PC-3 (cell line): ENCODE data around the gene SERPINA4. TPM values are rescaled to one million over a fixed set of nuclear protein-coding genes. Genes with fewer than 3 reads are reported as not detected.

Experiments used
- ATAC-seq: fragments of 200-7000 bp; cut with Tn5 transposase; 2 replicates; pipeline ENCODE4 v1.9.1; 2020; ENCODE audit warnings: mild to moderate bottlenecking, moderate library complexity
- BruUV-seq: library from RNA; stranded (reverse); fragments of 400-500 nt; replicated peaks from 2 replicates; lab custom pipeline; 2021; lab: Mats Ljungman, UMichigan
- CTCF ChIA-PET: fragments of 300-600 bp; sonication (Branson Sonifier 250); formaldehyde crosslinking; loops from one replicate; lab custom pipeline; 2022; ENCODE audit warnings: antibody characterized with exemption; lab: Charles Lee
- POLR2A ChIA-PET: fragments of 300-600 bp; sonication (Branson Sonifier 250); formaldehyde crosslinking; loops from one replicate; lab custom pipeline; 2022; ENCODE audit warnings: antibody characterized with exemption; ENCODE audit not compliant: unreplicated experiment; lab: Charles Lee
- DNase-seq: peaks from one replicate; pipeline ENCODE4 v3.0.0-alpha.2; 2015
- H2AFZ ChIP-seq: fragments of 300-600 bp; sonication (generic); 2 replicates; pipeline ENCODE4 v1.6.0; 2016; ENCODE audit warnings: antibody characterized with exemption, low read length
- H3F3A ChIP-seq: fragments of 300-600 bp; sonication (generic); one replicate; pipeline ENCODE4 v1.6.0; 2017; ENCODE audit warnings: antibody characterized with exemption, low read length, control low read depth, mild to moderate bottlenecking; ENCODE audit not compliant: unreplicated experiment
- H3K27ac ChIP-seq: fragments of 300-600 bp; sonication (generic); 2 replicates; pipeline ENCODE4 v1.5.1; 2016; ENCODE audit warnings: mild to moderate bottlenecking, low read length
- H3K27me3 ChIP-seq: fragments of 300-600 bp; sonication (generic); 2 replicates; pipeline ENCODE4 v1.6.1; 2016; ENCODE audit warnings: low read length, mixed read lengths
- H3K36me3 ChIP-seq: fragments of 300-600 bp; sonication (generic); 2 replicates; pipeline ENCODE4 v1.6.1; 2016; ENCODE audit warnings: low read depth, mixed run types, low read length, mixed read lengths
- H3K4me1 ChIP-seq: fragments of 300-600 bp; sonication (generic); 2 replicates; pipeline ENCODE4 v1.5.1; 2016; ENCODE audit warnings: low read length; ENCODE audit not compliant: insufficient read depth
- H3K4me2 ChIP-seq: fragments of 300-600 bp; sonication (generic); 2 replicates; pipeline ENCODE4 v1.6.0; 2016; ENCODE audit warnings: low read length
- H3K4me3 ChIP-seq: fragments of 300-600 bp; sonication (generic); 2 replicates; pipeline ENCODE4 v1.5.1; 2016; ENCODE audit warnings: mild to moderate bottlenecking, low read length, mixed read lengths
- H3K79me2 ChIP-seq: fragments of 300-600 bp; sonication (generic); 2 replicates; pipeline ENCODE4 v1.6.1; 2017; ENCODE audit warnings: low read length, mixed read lengths
- H3K9ac ChIP-seq: fragments of 300-600 bp; sonication (generic); 2 replicates; pipeline ENCODE4 v1.6.0; 2016; ENCODE audit warnings: mild to moderate bottlenecking, low read length
- H3K9me2 ChIP-seq: fragments of 300-600 bp; sonication (generic); replicated peaks from 2 replicates; pipeline ENCODE4 v1.6.1; 2016; ENCODE audit warnings: mixed run types, low read length, mixed read lengths
- H3K9me3 ChIP-seq: fragments of 300-600 bp; sonication (generic); 2 replicates; pipeline ENCODE4 v1.6.1; 2016; ENCODE audit warnings: low read length, mixed read lengths
- H4K20me1 ChIP-seq: fragments of 300-600 bp; sonication (generic); 2 replicates; pipeline ENCODE4 v1.6.1; 2016; ENCODE audit warnings: low read length, mixed read lengths
- CTCF ChIP-seq: fragments of 300-600 bp; sonication (generic); conservative IDR thresholded peaks from 2 replicates; pipeline ENCODE4 v1.5.1; 2017; ENCODE audit warnings: antibody characterized with exemption, low read depth, mild to moderate bottlenecking, low read length
- EZH2 ChIP-seq: fragments of 300-600 bp; sonication (generic); IDR thresholded peaks from one replicate; pipeline ENCODE4 v1.6.1; 2017; ENCODE audit warnings: antibody characterized with exemption, mild to moderate bottlenecking, low read length; ENCODE audit not compliant: unreplicated experiment
- EZH2phosphoT487 ChIP-seq: fragments of 300-600 bp; sonication (generic); IDR thresholded peaks from 2 replicates; pipeline ENCODE4 v1.6.1; 2018; ENCODE audit warnings: mild to moderate bottlenecking, antibody characterized with exemption, low read length, borderline replicate concordance
- intact Hi-C: fragments of 100-400 bp; cut with micrococcal nuclease; formaldehyde crosslinking; loops from 2 replicates; pipeline ENCODE4 v1.9.0; 2023
- total RNA-seq: library from RNA; depleted of rRNA; stranded (reverse); fragments of >200 nt; gene quantifications from 2 replicates; pipeline ENCODE4 v1.2.3, GENCODE V29; 2014

Gene SERPINA4
- total RNA-seq, 1 experiment from 2014 or later = not detected

- H3K79me2 ChIP-seq = no peaks in the 10 kb centered on the region
Measured at GRCh38 chr14:94543449-94544124, 17.7 kb upstream of the SERPINA4 start.

GRCh38 chr14:94544726-94545125 lies 16.5 kb upstream of the SERPINA4 start:
- Histone ChIP-seq H3K9me2 (no peaks in the 10 kb centered on the region), H4K20me1 (no peaks in the 10 kb centered on the region), H2AFZ (no peak overlapping the region), H3F3A (no peaks in the 10 kb centered on the region), H3K4me1 (no peaks in the 10 kb centered on the region), H3K36me3 (no peaks in the 10 kb centered on the region), H3K4me3 (no peak overlapping the region), H3K9ac (no peak overlapping the region), H3K9me3 (no peaks in the 10 kb centered on the region), H3K27ac (no peak overlapping the region), H3K27me3 (no peaks in the 10 kb centered on the region), H3K4me2 (no peak overlapping the region), H3K79me2 (no peaks in the 10 kb centered on the region)
- TF ChIP-seq EZH2 (no peak), CTCF (no peak), EZH2phosphoT487 (no peak)
- ATAC-seq = no peak
- CTCF ChIA-PET = no interaction called here
- POLR2A ChIA-PET = no interaction called here
- no TSS peak for BruUV-seq
- intact Hi-C loops = no loop called here
- no peak for DNase-seq

More at GRCh38 chr14:94543449-94544124, 17.7 kb upstream of the SERPINA4 start:
- no peak for TF ChIP-seq CTCF
- no peak for TF ChIP-seq EZH2
- TF ChIP-seq EZH2phosphoT487 = no peak
- Histone ChIP-seq H3K27ac (no peak overlapping the region), H3F3A (no peaks in the 10 kb centered on the region), H3K9me2 (no peaks in the 10 kb centered on the region), H3K27me3 (no peaks in the 10 kb centered on the region), H3K9ac (no peak overlapping the region), H4K20me1 (no peaks in the 10 kb centered on the region), H2AFZ (no peak overlapping the region), H3K4me2 (no peak overlapping the region), H3K9me3 (no peaks in the 10 kb centered on the region), H3K4me3 (no peak overlapping the region), H3K4me1 (no peaks in the 10 kb centered on the region), H3K36me3 (no peaks in the 10 kb centered on the region)
- intact Hi-C loops = no loop called here
- BruUV-seq = no TSS peak
- no peak for ATAC-seq
- POLR2A ChIA-PET = no interaction called here
- CTCF ChIA-PET = no interaction called here
- DNase-seq = no peak

- Histone ChIP-seq H3K79me2 (no peaks in the 10 kb centered on the region), H2AFZ (no peak overlapping the region), H3K9me2 (no peaks in the 10 kb centered on the region), H3K36me3 (no peaks in the 10 kb centered on the region), H4K20me1 (no peaks in the 10 kb centered on the region), H3K27me3 (no peaks in the 10 kb centered on the region), H3K4me1 (no peaks in the 10 kb centered on the region), H3K9me3 (no peaks in the 10 kb centered on the region), H3K4me3 (no peak overlapping the region), H3K9ac (no peak overlapping the region), H3K27ac (no peak overlapping the region), H3K4me2 (no peak overlapping the region), H3F3A (no peaks in the 10 kb centered on the region)
- DNase-seq (no peak), ATAC-seq (no peak)
- ChIA-PET POLR2A (no interaction called here), CTCF (no interaction called here)
- TF ChIP-seq EZH2phosphoT487 = no peak
- no peak for TF ChIP-seq EZH2
- TF ChIP-seq CTCF = no peak
- intact Hi-C loops = no loop called here
- BruUV-seq = no TSS peak
Measured at GRCh38 chr14:94545131-94545841, 16.0 kb upstream of the SERPINA4 start.
